HepG2 (cell line): ENCODE results near the gene GNG13.

Source experiments
- CTCF ChIP-seq: sonication (generic); formaldehyde crosslinking; IDR thresholded peaks from 2 replicates; pipeline ENCODE4 v1.5.0; 2020; ENCODE audit warnings: mild to moderate bottlenecking, missing genetic modification reagents, moderate library complexity
- EP300 ChIP-seq, 3 experiments: sonication (generic) in 1 of 3; formaldehyde crosslinking in 1 of 3; IDR thresholded peaks; 2 replicates each; pipeline versions ENCODE4 v1.5.1 to v1.6.1; 2011 to 2020; ENCODE audit warnings: low read depth in 2 of 3, low read length in 2 of 3, borderline replicate concordance in 1 of 3, improper control_type of control experiment in 1 of 3, mild to moderate bottlenecking in 1 of 3, missing genetic modification reagents in 1 of 3, moderate library complexity in 1 of 3
- POLR2A ChIP-seq, 2 experiments: IDR thresholded peaks; 2 replicates each; pipeline ENCODE4 v1.6.1; 2011; ENCODE audit warnings: low read depth in 2 of 2, low read length in 2 of 2, mild to moderate bottlenecking in 1 of 2, moderate library complexity in 1 of 2; ENCODE audit not compliant: insufficient read depth in 1 of 2
- TAF1 ChIP-seq: sonication (generic); formaldehyde crosslinking; IDR thresholded peaks from 2 replicates; pipeline ENCODE4 v1.4.0; 2020; ENCODE audit warnings: missing genetic modification reagents
- ZNF143 ChIP-seq: sonication (generic); formaldehyde crosslinking; IDR thresholded peaks from 2 replicates; pipeline ENCODE4 v1.4.0; 2020; ENCODE audit warnings: missing genetic modification reagents
- ZNF274 ChIP-seq: sonication (generic); formaldehyde crosslinking; IDR thresholded peaks from 2 replicates; pipeline ENCODE4 v1.5.1; 2020; ENCODE audit warnings: mild to moderate bottlenecking, missing genetic modification reagents
- ZNF577 ChIP-seq: sonication (generic); formaldehyde crosslinking; IDR thresholded peaks from 2 replicates; pipeline ENCODE4 v1.4.0; 2020; ENCODE audit warnings: mild to moderate bottlenecking, low read depth, missing genetic modification reagents, borderline replicate concordance

DNA sequence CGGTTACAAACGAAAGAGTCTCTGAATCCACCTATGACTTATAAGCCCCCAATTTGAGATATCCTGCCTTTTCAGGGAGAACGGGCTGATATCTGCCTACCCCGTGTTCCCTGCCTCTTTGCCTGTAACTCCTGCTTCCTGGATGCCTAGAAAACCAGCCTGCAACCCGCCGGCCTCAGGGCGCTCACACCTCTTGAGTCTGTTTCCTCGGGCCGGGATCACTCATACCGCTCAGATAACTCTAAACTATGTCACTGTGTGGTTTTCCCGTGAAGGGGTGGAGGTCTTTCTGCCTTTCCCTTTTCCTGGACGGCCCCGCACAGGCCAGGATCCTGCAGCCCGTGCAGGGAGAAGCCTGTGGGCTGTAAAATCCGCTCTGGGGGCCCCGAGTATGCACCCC, 22.7 kb downstream of the GNG13 start:
- TF ChIP-seq POLR2A (IDR thresholded peaks at IDR 0.05; ENCODE audit: insufficient read depth in 1 of 2, low read depth in 2 of 2, low read length in 2 of 2) (no peak), ZNF577 (CRISPR knock-in tag) (no peak), CTCF (CRISPR knock-in tag) (no peak), TAF1 (CRISPR knock-in tag) (no peak), EP300 (IDR thresholded peaks at IDR 0.05; ENCODE audit: low read depth in 2 of 2, low read length in 2 of 2) (no peak), EP300 (CRISPR knock-in tag; IDR thresholded peaks at IDR 0.05; ENCODE audit: borderline replicate concordance) (no peak), ZNF274 (CRISPR knock-in tag) (no peak), ZNF143 (CRISPR knock-in tag) (no peak)
